Liver (tissue), 3 donors: ENCODE data around the gene SNAI3.

Experiments
- RAD21 ChIP-seq, 2 donors: IDR thresholded peaks; 2 replicates each; pipeline ENCODE4 v1.6.1; 2016; ENCODE audit warnings: antibody characterized with exemption in 2 of 2, mild to moderate bottlenecking in 2 of 2
- YY1 ChIP-seq: IDR thresholded peaks from 2 replicates; pipeline ENCODE4 v1.6.1; 2016; ENCODE audit warnings: antibody characterized with exemption, mild to moderate bottlenecking
- TF ChIP-seq, protein P1 (sequence below): fragments of 150-350 bp; IDR thresholded peaks from 2 replicates; pipeline ENCODE4 v1.5.1; 2017; ENCODE audit warnings: improper control_type of control experiment, low read depth, low read length; ENCODE audit not compliant: missing input control
- donor health status: healthy.
- donor health status: healthy.

DNA sequence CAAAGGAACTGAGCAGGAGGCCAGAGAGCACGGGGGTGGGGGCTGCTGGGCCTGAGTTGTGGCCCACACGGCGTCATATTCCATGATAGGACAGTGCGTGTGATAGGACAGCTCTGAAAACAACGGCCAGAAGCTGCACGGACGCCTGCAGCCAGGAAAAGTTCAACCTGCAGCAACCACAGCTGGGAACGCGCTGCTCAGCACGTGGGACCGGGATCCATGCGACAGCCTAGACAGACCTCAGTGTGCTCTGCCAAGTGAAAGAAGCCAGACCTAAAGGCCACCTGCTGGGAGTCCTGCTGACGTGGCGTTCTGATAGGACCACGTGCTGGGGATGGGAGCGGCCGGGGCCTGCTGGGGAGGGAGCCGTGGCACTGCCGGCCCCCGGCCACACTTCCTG, 41.6 kb upstream of the SNAI3 start:
- TF ChIP-seq YY1 (no peak), RAD21 (IDR thresholded peaks at IDR 0.05) (no peak)
- TF ChIP-seq, protein P1, sequence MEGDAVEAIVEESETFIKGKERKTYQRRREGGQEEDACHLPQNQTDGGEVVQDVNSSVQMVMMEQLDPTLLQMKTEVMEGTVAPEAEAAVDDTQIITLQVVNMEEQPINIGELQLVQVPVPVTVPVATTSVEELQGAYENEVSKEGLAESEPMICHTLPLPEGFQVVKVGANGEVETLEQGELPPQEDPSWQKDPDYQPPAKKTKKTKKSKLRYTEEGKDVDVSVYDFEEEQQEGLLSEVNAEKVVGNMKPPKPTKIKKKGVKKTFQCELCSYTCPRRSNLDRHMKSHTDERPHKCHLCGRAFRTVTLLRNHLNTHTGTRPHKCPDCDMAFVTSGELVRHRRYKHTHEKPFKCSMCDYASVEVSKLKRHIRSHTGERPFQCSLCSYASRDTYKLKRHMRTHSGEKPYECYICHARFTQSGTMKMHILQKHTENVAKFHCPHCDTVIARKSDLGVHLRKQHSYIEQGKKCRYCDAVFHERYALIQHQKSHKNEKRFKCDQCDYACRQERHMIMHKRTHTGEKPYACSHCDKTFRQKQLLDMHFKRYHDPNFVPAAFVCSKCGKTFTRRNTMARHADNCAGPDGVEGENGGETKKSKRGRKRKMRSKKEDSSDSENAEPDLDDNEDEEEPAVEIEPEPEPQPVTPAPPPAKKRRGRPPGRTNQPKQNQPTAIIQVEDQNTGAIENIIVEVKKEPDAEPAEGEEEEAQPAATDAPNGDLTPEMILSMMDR: no peak
